GM18907 (cell line): Measurements from ENCODE around the gene FRG2.
"Not testable (repeated sequence)": the region's sequence is repeated elsewhere in the genome, so short reads cannot be mapped to it uniquely, and the experiment has no call there.

ENCODE experiments used
- ATAC-seq: cut with Tn5 transposase; IDR thresholded peaks from one replicate; pipeline ENCODE4 v1.9.1; 2021; ENCODE audit warnings: mild to moderate bottlenecking, moderate library complexity; ENCODE audit not compliant: unreplicated experiment

The FRG2 gene

GRCh38 chr4:190016369-190017289, 10.4 kb downstream of the FRG2 start:
- no peak for ATAC-seq

DNA sequence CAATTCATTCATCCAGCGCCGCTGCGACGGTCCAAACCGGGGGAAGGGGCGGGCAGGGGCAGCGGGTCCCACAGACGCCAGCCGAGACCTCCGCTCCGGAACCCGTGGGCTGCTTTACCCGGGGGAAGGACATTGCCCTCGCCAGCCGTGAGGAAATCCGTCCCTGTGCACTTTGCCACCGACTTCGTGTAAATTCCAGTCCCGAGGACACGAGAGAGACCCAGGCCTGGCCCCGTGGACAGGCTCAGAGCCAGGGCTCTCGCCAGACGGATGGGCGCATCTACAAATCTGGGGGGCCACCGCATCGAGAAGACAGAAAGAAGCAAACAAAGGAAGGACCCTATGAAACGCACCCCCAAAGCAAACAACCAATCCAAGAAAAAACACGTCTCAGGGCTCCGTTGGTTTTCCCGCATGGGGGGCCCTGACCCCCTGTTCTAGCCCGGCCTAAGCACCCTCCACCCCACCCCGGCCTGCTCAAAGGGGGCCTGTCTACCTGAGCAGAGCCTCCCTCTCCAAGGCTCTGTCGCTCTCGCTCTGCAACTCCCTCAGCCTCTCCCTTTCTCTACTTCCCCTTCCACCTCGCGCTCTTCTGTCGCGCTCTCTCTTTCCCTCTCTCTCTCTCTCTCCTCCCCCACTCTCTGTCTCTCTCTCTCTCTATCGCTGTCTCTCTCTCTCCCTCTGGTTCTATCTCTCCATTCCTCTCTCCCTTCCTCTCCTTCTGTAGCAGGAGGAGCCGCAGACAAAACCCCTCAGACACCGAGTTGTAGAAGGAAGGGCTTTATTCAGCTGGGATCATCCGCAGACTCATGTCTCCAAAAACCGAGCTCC, 11.3 kb downstream of the FRG2 start:
- ATAC-seq, result no peak

DNA sequence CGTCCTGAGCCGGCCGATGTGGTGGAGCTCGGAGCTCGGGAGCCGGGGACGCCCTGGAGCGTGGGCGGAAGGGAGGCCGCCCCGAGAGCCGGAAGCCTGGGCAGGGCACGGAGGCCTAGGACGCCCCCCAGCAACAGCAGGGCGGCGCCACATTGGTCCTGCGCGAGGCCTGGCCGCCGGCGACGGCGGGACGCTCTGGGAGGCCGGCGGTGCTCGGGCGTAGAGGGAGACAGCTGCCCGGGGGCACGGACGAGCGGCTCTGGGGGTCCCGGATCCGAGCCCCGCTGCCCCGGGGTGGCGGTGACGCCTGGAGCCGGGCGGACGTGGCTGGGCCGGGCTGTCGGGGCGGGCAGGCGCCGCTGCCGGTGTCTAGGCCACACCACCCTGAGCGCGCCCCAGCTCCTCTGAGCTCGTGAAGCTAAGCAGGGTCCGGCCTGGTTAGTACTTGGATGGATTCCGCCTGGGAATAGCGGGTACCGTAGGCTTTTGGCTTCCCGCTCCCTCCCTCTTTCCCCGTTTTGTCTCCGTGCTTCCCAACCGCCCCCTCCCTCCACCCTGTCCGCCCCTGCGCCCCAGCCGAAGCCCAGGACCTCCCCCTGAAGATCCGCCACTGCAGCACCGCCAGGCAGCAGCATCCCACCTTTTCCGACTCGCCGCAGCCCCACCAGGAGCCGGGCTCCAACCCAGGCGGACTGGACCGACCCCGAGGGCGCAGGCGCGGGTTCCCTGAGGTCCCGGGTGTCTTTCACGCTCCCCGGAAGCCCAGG, 12.1 kb downstream of the FRG2 start:
- ATAC-seq, result no peak

GRCh38 chr4:189989941-189990340, 37.1 kb downstream of the FRG2 start:
- ATAC-seq, result not testable (repeated sequence)

DNA sequence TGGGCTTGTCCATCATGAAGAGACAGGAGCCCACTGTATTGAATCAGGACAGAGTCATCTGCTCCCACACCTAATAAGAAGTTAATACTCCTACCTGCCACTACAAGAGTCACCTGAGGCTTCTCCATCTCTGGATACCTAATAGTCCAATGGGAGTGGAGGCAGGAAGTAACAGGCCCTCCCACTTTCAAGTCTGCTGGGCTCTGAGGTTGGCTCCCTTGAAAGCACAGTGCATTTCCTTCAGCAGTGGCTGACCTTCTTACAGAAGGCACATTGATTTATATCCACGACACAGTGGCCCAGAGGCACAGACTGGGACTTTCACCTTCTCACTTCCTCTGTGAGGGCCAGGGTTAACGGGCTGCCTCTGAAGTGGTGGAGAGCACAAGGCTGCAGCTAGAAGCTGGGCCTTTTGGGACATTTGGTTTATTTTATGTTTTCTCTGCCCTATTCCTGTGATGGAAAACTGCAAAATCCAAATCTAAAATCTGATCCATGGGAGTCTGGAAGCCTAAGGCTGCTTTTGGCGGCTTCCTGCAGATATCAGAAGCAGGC, 38.1 kb downstream of the FRG2 start:
- no peak for ATAC-seq

DNA sequence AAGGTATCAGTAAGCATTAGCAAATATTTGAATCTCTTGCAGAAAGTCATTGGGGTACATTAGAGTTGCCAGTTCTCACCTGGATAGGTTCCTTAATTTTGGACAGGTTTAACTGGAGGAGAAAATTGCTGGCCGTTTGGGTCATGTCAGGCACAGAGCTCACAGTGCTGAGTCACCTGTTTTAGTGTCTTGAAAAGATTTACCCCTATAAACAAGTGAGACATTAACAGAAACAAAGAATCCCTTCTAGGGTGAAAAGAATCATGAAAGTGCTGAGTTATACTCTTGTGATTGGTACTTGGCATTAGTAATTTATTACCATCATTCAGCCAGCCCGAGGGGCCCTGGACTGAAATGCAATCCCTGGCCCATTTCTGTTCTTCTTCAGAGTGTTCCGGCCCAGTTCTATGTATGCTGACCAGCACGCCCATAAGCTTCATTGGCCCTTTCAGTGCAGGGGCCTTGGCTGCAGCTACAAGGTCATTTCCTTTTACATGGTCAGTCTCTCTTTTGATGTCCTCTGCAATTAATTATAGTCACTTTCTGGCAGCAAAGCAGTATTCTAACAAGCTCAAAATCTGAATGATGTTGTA, 41.3 kb downstream of the FRG2 start:
- ATAC-seq, result not testable (repeated sequence)

DNA sequence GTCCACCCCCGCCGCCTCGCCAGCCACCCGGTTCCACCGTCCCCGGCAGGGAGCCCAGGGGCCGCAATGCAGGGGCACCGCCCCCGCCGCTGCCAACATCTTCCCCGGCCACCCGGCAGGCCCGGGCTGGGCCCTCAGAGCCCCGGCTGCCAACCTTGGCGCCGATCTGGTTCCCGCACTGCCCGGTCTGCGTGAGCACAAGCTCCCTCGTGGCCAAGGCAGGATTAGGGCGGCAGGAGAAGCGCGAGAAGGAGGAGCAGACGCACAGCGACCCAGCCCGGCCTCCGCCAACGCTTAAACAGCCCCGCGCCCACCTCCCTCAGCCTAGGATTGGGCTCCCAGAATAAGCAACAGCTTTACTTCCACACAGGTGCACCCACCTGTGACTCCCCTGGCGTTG, 42.4 kb downstream of the FRG2 start:
- not testable (repeated sequence) for ATAC-seq

GRCh38 chr4:189983916-189984526, 43.0 kb downstream of the FRG2 start:
- ATAC-seq, result not testable (repeated sequence)

- ATAC-seq, result no peak
Measured at GRCh38 chr4:189981970-189982369, 45.1 kb downstream of the FRG2 start.

DNA sequence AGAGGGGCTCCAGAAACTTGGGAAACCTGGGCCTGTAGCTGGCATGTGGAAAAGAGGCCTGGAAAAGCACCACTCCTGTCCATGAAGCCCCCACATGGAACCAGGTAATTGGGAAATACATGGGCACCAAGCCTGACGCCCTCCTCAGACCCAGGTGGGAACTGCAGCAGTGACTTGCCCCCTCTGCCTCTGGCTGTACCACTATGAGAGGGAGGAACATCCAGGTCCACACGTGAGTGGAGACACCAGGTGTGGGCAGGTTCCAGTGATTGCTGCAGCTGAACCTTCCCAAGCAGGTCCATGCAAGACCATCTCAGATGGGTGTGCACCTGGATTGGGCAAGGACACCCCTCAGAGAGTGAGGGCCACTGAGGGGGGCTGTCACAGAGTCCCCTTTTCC, 46.8 kb downstream of the FRG2 start:
- ATAC-seq, result not testable (repeated sequence)

DNA sequence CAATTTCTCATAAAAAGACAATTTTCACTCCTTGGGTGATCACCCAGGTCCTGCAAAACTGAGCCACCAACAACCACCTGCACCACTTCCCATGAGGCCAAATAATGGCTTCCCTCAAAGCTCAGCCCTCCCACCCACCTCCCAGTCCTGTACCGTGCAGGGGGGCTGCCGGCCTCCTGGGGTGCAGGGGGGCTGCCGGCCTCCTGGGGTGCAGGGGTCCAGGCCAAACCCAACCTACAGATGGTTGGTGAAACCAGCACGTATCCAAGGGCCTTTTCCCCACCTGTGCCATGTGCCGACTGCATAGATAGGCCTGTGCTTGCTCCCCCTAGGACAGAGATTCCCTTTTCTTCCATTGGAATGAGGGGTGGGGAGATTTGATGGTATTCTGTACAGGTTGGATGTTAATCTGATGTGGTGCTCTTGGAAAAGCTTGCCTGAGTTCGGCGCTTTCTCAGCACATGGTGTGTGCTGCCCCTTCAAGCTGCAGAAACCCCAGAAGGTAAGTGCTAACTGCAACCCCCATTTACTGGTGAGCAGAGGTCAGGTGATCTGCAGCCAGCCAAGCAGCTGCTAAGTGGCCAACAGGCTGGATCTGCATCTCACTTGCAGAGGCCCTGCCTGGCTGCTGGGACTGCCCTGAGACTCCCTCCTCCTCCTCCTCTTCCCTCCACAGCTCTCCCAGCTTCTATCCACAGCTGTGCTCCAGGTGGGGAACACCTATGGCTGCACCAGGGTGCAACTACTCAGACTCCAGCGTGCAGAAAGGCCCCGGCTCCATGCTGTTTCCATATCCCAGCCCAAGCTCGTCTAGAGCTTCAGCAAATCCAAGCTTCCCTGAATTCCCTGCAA, 47.6 kb downstream of the FRG2 start:
- ATAC-seq, result no peak
